Ishikawa (cell line): ENCODE data around the gene RFX4.

ENCODE experiments used
- CEBPB ChIP-seq: IDR thresholded peaks from 2 replicates; pipeline ENCODE4 v1.6.1; 2012
- CREB1 ChIP-seq: IDR thresholded peaks from 2 replicates; pipeline ENCODE4 v1.6.1; 2012; ENCODE audit warnings: low read depth
- EGR1 ChIP-seq: IDR thresholded peaks from 2 replicates; pipeline ENCODE4 v1.6.1; 2012
- EP300 ChIP-seq: IDR thresholded peaks from 2 replicates; pipeline ENCODE4 v1.6.1; 2012; ENCODE audit warnings: borderline replicate concordance
- FOXM1 ChIP-seq: IDR thresholded peaks from 2 replicates; pipeline ENCODE4 v1.6.1; 2012; ENCODE audit warnings: low read depth, borderline replicate concordance
- NFIC ChIP-seq: IDR thresholded peaks from 2 replicates; pipeline ENCODE4 v1.6.1; 2012
- RAD21 ChIP-seq: IDR thresholded peaks from 2 replicates; pipeline ENCODE4 v1.6.1; 2012; ENCODE audit warnings: low read depth
- TAF1 ChIP-seq: IDR thresholded peaks from 2 replicates; pipeline ENCODE4 v1.6.1; 2012; ENCODE audit warnings: low read depth, mild to moderate bottlenecking
- TCF12 ChIP-seq: IDR thresholded peaks from 2 replicates; pipeline ENCODE4 v1.6.1; 2012; ENCODE audit warnings: low read depth
- TEAD4 ChIP-seq: IDR thresholded peaks from 2 replicates; pipeline ENCODE4 v1.6.1; 2012
- YY1 ChIP-seq: IDR thresholded peaks from 2 replicates; pipeline ENCODE4 v1.6.1; 2012; ENCODE audit warnings: low read depth
- ZBTB7A ChIP-seq: IDR thresholded peaks from 2 replicates; pipeline ENCODE4 v1.6.1; 2012; ENCODE audit warnings: low read depth
- TF ChIP-seq, protein P1 (sequence below): IDR thresholded peaks from 2 replicates; pipeline ENCODE4 v1.6.1; 2012
- TF ChIP-seq, protein P2 (sequence below): IDR thresholded peaks from 2 replicates; pipeline ENCODE4 v1.6.1; 2012; ENCODE audit warnings: low read depth, mild to moderate bottlenecking
- TF ChIP-seq, protein P3 (sequence below): IDR thresholded peaks from 2 replicates; pipeline ENCODE4 v1.6.1; 2012

The RFX4 gene

DNA sequence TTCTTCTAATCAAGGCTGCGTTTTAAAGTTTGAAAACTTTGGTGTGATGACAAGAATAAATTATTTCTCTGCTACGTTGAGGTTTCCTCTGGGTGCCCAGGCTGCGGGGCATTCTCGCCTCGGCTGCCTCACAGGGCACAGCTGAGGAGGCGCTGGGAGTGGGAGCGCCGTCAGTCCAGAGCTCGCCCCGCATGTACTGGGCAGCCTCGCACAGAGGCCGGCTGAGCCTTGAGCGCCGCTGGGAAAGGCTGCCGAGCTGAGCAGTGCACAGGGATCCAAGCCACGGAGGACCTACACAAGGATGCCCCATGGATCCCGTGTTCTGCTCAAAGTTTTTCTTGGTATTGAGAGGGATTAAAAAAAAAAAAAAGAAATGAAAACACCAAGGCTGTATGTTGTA lies 11.6 kb downstream of the RFX4 start:
- no peak for TF ChIP-seq ZBTB7A

DNA sequence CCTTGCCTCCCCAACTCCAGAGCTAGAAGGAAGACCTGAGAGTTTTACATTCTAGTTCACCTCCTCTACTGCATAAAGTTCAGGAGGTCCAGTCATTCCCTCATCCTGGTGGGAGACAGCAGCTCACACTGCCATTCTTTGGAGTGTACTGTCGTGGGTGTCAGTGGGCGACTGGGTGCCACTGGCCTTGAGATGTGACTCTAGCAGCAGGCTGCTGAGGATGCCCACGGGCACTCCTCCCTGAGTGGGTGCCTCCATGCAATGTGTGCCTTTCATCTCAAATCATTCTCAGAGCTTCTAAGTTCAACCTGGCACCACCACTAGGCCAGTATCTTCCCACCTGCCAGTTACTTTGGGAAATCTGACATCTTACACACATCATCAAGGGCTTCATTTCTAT lies 12.5 kb downstream of the RFX4 start:
- TF ChIP-seq FOXM1 (no peak), ZBTB7A (no peak), CEBPB (no peak), RAD21 (no peak), TCF12 (no peak), YY1 (no peak), EP300 (no peak), CREB1 (no peak), EGR1 (no peak), NFIC (no peak), TAF1 (no peak), TEAD4 (no peak)
- TF ChIP-seq, protein P1, sequence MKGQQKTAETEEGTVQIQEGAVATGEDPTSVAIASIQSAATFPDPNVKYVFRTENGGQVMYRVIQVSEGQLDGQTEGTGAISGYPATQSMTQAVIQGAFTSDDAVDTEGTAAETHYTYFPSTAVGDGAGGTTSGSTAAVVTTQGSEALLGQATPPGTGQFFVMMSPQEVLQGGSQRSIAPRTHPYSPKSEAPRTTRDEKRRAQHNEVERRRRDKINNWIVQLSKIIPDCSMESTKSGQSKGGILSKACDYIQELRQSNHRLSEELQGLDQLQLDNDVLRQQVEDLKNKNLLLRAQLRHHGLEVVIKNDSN, result no peak
- TF ChIP-seq, protein P2, sequence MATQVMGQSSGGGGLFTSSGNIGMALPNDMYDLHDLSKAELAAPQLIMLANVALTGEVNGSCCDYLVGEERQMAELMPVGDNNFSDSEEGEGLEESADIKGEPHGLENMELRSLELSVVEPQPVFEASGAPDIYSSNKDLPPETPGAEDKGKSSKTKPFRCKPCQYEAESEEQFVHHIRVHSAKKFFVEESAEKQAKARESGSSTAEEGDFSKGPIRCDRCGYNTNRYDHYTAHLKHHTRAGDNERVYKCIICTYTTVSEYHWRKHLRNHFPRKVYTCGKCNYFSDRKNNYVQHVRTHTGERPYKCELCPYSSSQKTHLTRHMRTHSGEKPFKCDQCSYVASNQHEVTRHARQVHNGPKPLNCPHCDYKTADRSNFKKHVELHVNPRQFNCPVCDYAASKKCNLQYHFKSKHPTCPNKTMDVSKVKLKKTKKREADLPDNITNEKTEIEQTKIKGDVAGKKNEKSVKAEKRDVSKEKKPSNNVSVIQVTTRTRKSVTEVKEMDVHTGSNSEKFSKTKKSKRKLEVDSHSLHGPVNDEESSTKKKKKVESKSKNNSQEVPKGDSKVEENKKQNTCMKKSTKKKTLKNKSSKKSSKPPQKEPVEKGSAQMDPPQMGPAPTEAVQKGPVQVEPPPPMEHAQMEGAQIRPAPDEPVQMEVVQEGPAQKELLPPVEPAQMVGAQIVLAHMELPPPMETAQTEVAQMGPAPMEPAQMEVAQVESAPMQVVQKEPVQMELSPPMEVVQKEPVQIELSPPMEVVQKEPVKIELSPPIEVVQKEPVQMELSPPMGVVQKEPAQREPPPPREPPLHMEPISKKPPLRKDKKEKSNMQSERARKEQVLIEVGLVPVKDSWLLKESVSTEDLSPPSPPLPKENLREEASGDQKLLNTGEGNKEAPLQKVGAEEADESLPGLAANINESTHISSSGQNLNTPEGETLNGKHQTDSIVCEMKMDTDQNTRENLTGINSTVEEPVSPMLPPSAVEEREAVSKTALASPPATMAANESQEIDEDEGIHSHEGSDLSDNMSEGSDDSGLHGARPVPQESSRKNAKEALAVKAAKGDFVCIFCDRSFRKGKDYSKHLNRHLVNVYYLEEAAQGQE, result no peak
- TF ChIP-seq, protein P3, sequence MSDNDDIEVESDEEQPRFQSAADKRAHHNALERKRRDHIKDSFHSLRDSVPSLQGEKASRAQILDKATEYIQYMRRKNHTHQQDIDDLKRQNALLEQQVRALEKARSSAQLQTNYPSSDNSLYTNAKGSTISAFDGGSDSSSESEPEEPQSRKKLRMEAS, result no peak

DNA sequence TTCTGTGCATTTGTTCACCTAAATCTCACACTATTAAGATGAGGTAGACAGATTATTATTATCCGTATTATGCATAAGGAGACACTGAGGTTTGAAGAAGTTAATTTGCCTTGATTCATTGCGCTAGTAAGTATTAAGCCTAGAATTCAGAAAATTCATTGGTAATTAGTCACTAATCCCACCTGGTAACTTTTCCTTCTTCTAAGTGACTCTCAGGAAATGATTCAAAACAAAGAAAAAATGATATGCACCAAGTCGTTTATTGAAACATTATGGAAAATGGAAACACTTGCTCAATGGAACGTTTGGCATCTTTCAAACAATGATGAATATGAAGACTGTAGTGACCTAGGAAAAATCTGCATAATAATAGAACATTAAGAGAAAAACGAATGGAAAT lies 15.2 kb downstream of the RFX4 start:
- no peak for TF ChIP-seq CEBPB
- no peak for TF ChIP-seq TEAD4
- TF ChIP-seq NFIC, result no peak
- TF ChIP-seq, protein P1, result no peak
- TF ChIP-seq FOXM1, result no peak
- TF ChIP-seq ZBTB7A, result no peak
- no peak for TF ChIP-seq YY1

DNA sequence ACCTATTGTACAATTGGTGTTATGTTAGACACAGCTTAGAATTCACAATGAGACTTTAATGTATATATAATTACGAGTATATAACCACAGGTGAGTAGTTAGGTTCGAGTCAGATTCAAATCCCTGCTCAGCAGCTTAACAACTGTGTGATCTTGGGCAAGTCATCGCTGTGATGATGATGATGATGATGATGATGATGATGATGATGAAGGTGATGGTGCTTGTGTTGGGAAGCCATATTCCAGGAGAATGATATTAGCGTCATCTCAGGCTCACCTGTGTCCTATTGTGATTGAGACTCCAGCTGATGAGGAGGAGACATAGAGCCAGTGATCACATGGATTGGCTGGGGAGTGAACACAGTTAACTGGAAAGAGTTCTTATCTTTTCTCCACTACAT lies 16.5 kb downstream of the RFX4 start:
- TF ChIP-seq CREB1, result no peak

DNA sequence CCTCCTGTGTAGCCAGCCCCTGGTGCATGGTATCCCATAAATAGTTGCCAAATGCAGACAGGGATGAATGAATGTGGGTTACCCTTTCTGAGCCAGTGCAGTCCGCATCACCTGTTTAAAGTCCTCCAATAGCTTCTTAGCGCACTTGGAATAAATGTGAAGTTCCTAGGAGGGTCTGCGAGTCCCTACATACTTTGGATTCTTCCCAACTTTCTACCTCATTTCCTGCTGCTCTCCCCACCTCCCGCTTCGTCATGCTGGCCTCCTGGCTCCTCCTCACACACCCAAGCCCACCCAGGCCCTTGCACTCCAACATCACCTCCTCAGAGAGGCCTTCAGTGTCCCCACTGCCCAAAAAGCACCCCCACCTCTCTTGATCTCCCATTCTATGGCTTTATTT lies 17.7 kb downstream of the RFX4 start:
- no peak for TF ChIP-seq TEAD4
- no peak for TF ChIP-seq FOXM1
- TF ChIP-seq TAF1, result no peak
- TF ChIP-seq YY1, result no peak
- TF ChIP-seq NFIC, result no peak
- TF ChIP-seq, protein P1, result no peak
- TF ChIP-seq TCF12, result no peak
- no peak for TF ChIP-seq EP300
- no peak for TF ChIP-seq RAD21
- TF ChIP-seq CEBPB, result no peak
- TF ChIP-seq, protein P3, result no peak
- no peak for TF ChIP-seq EGR1
- no peak for TF ChIP-seq CREB1
- TF ChIP-seq ZBTB7A, result no peak
- TF ChIP-seq, protein P2, result no peak

DNA sequence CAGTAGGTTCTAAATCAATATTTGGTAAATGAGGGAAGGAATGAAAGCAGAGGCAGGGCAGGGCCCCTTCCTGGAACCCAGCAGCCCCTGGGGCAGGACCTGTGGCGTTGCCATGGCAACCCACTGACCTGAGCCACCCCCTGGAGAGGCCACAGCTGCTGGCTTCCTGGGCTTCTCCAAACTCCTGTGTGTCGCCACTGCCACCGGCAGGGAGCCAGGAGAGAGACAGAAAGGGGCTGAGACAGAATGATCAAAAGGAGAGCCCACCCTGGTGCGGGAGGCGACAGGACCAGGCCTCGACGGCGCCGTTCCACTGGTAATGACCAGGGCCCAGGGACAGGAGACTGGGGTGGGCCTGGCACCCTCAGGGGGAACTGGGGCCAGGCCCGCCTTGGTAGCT lies 18.2 kb downstream of the RFX4 start:
- TF ChIP-seq YY1, result no peak
- TF ChIP-seq TCF12, result no peak
- no peak for TF ChIP-seq ZBTB7A
- TF ChIP-seq, protein P2, result no peak
- TF ChIP-seq RAD21, result peak; percentile 35; the same call in 1 of the 2 replicates
- TF ChIP-seq CEBPB, result no peak
- TF ChIP-seq, protein P1, result no peak
- no peak for TF ChIP-seq TAF1
